AG04449 (cell line): ENCODE results near the gene OR9Q2.
"Not testable (repeated sequence)": the region's sequence is repeated elsewhere in the genome, so short reads cannot be mapped to it uniquely, and the experiment has no call there.

Experiments
- CTCF ChIA-PET: fragments of 350-600 bp; formaldehyde crosslinking; extraction: SDS; loops from one replicate; lab custom pipeline; 2021; ENCODE audit warnings: antibody characterized with exemption; lab: Yijun Ruan, JAX
- POLR2A ChIA-PET: fragments of 400-600, 350-600 bp; formaldehyde crosslinking; extraction: SDS; loops from one replicate; lab custom pipeline; 2020; ENCODE audit warnings: antibody characterized with exemption, inconsistent platforms; lab: Yijun Ruan, JAX
- DNase-seq: peaks from one replicate; pipeline ENCODE4 v3.0.0-alpha.2; 2010; ENCODE audit warnings: low read depth, low spot score
- H3K4me3 ChIP-seq: 2 replicates; pipeline ENCODE4 v1.5.1; 2011; ENCODE audit warnings: low read depth, mild to moderate bottlenecking, control low read depth, low read length
- CTCF ChIP-seq: IDR thresholded peaks from one replicate; pipeline ENCODE4 v1.5.1; 2011; ENCODE audit warnings: mild to moderate bottlenecking, moderate library complexity, low read length, control low read depth, inconsistent platforms; ENCODE audit not compliant: insufficient read depth; ENCODE audit errors: missing control alignments

The OR9Q2 gene

GRCh38 chr11:58195939-58196338 is 7.1 kb downstream of the OR9Q2 start:
- no peak for TF ChIP-seq CTCF
- H3K4me3 ChIP-seq: no peak overlapping the region
- DNase-seq: no peak
- ChIA-PET CTCF (no interaction called here), POLR2A (no interaction called here)

GRCh38 chr11:58199271-58199670 is 10.4 kb downstream of the OR9Q2 start:
- CTCF ChIA-PET: no interaction called here
- POLR2A ChIA-PET: no interaction called here
- TF ChIP-seq CTCF: no peak

GRCh38 chr11:58204042-58204441 is 15.2 kb downstream of the OR9Q2 start, which contains the start of gene OR1S2:
TSS of gene OR1S2 (minus strand) at chr11:58204142. CDS start at chr11:58204142, 0 bp downstream.
- POLR2A ChIA-PET: no interaction called here
- H3K4me3 ChIP-seq: no peak within 1 kb of the TSS
- DNase-seq: no peak
- CTCF ChIA-PET: no interaction called here
- no peak for TF ChIP-seq CTCF

More at GRCh38 chr11:58199271-58199670, 10.4 kb downstream of the OR9Q2 start:
- DNase-seq: no peak
- H3K4me3 ChIP-seq: no peak overlapping the region

- DNase-seq, POLR2A ChIA-PET: not testable (repeated sequence)
These were observed 23.6 kb downstream of the OR9Q2 start, which contains the start of gene OR1S1 for GRCh38 chr11:58212420-58212819. TSS of gene OR1S1 (plus strand) at chr11:58212720.

GRCh38 chr11:58216476-58216875 is 27.6 kb downstream of the OR9Q2 start:
- ChIA-PET CTCF (no interaction called here), POLR2A (no interaction called here)
- H3K4me3 ChIP-seq: no peak overlapping the region
- no peak for DNase-seq
- TF ChIP-seq CTCF: no peak

More at GRCh38 chr11:58212420-58212819, 23.6 kb downstream of the OR9Q2 start, which contains the start of gene OR1S1:
- CTCF ChIA-PET, H3K4me3 ChIP-seq: not testable (repeated sequence)

GRCh38 chr11:58222721-58223120 is 33.9 kb downstream of the OR9Q2 start:
- CTCF ChIA-PET: no interaction called here
- DNase-seq: no peak

More at GRCh38 chr11:58222721-58223120, 33.9 kb downstream of the OR9Q2 start:
- H3K4me3 ChIP-seq: no peak overlapping the region
- TF ChIP-seq CTCF: no peak
- POLR2A ChIA-PET: no interaction called here
